Hepatocyte (in vitro differentiated cells): ENCODE measurements around the gene SLC5A5. TPM values are rescaled to one million over a fixed set of nuclear protein-coding genes. Genes with fewer than 3 reads are reported as not detected.

Experiments
- DNase-seq: peaks from one replicate; pipeline ENCODE4 v3.0.0-alpha.2; 2016; ENCODE audit warnings: low spot score
- H2AFZ ChIP-seq: fragments of 200-600 bp; sonication (generic); 2 replicates; pipeline ENCODE4 v1.6.0; 2016; ENCODE audit warnings: antibody characterized with exemption, mild to moderate bottlenecking
- H3K27ac ChIP-seq: fragments of 200-600 bp; sonication (generic); 2 replicates; pipeline ENCODE4 v1.5.1; 2016; ENCODE audit warnings: mild to moderate bottlenecking
- H3K27me3 ChIP-seq: fragments of 200-600 bp; sonication (generic); 2 replicates; pipeline ENCODE4 v1.6.1; 2016
- H3K36me3 ChIP-seq: fragments of 200-600 bp; sonication (generic); replicated peaks from 2 replicates; pipeline ENCODE4 v1.5.1; 2016; ENCODE audit warnings: low read depth; ENCODE audit not compliant: insufficient read depth
- H3K4me1 ChIP-seq: fragments of 200-600 bp; sonication (generic); 2 replicates; pipeline ENCODE4 v1.5.1; 2016; ENCODE audit warnings: mild to moderate bottlenecking, moderate library complexity; ENCODE audit not compliant: insufficient read depth
- H3K4me2 ChIP-seq: fragments of 200-600 bp; sonication (generic); 2 replicates; pipeline ENCODE4 v1.6.0; 2016
- H3K4me3 ChIP-seq: fragments of 200-600 bp; sonication (generic); 2 replicates; pipeline ENCODE4 v1.5.1; 2016; ENCODE audit warnings: mild to moderate bottlenecking
- H3K79me2 ChIP-seq: fragments of 200-600 bp; sonication (generic); 2 replicates; pipeline ENCODE4 v1.6.0; 2017; ENCODE audit warnings: mild to moderate bottlenecking
- H3K9me2 ChIP-seq: fragments of 200-600 bp; sonication (generic); replicated peaks from 2 replicates; pipeline ENCODE4 v1.6.0; 2017; ENCODE audit warnings: mild to moderate bottlenecking; ENCODE audit not compliant: insufficient read depth
- H3K9me3 ChIP-seq: fragments of 200-600 bp; sonication (generic); 2 replicates; pipeline ENCODE4 v1.5.1; 2016; ENCODE audit warnings: low read depth, mild to moderate bottlenecking
- H4K20me1 ChIP-seq: fragments of 200-600 bp; sonication (generic); 2 replicates; pipeline ENCODE4 v1.6.0; 2016; ENCODE audit warnings: mild to moderate bottlenecking; ENCODE audit not compliant: insufficient read depth, poor library complexity, severe bottlenecking
- CTCF ChIP-seq: fragments of 200-600 bp; sonication (generic); IDR thresholded peaks from 2 replicates; pipeline ENCODE4 v1.5.1; 2016; ENCODE audit warnings: antibody characterized with exemption, mild to moderate bottlenecking; ENCODE audit not compliant: poor library complexity
- EZH2 ChIP-seq: fragments of 200-600 bp; sonication (generic); IDR thresholded peaks from 2 replicates; pipeline ENCODE4 v1.6.1; 2016; ENCODE audit warnings: antibody characterized with exemption, mild to moderate bottlenecking, borderline replicate concordance
- EZH2phosphoT487 ChIP-seq: fragments of 200-600 bp; sonication (generic); IDR thresholded peaks from one replicate; pipeline ENCODE4 v1.6.1; 2018; ENCODE audit warnings: antibody characterized with exemption, mild to moderate bottlenecking, low read depth, moderate library complexity; ENCODE audit not compliant: unreplicated experiment, severe bottlenecking
- WGBS: methylation state at CpG from one replicate; pipeline ENCODE4 v1.1.6; 2016; ENCODE audit warnings: low lambda C conversion rate; ENCODE audit errors: missing lambda C conversion rate; 5-methylcytosine and 5-hydroxymethylcytosine counted together
- polyA plus RNA-seq: library from polyadenylated mRNA; unstranded; fragments of >200 nt; fragmentation: Nextera tagmentation; extraction: Ambion mirVana; gene quantifications from 2 replicates; pipeline ENCODE4 v1.2.1, GENCODE V29; 2016
- total RNA-seq: library from RNA; depleted of rRNA; stranded (reverse); fragments of >200 nt; gene quantifications from 2 replicates; pipeline ENCODE4 v1.2.3, GENCODE V29; 2014

SLC5A5 gene
- total and polyA plus RNA-seq, 2 experiments from 2014 or later, result 0.03 TPM; not detected in 1

DNA sequence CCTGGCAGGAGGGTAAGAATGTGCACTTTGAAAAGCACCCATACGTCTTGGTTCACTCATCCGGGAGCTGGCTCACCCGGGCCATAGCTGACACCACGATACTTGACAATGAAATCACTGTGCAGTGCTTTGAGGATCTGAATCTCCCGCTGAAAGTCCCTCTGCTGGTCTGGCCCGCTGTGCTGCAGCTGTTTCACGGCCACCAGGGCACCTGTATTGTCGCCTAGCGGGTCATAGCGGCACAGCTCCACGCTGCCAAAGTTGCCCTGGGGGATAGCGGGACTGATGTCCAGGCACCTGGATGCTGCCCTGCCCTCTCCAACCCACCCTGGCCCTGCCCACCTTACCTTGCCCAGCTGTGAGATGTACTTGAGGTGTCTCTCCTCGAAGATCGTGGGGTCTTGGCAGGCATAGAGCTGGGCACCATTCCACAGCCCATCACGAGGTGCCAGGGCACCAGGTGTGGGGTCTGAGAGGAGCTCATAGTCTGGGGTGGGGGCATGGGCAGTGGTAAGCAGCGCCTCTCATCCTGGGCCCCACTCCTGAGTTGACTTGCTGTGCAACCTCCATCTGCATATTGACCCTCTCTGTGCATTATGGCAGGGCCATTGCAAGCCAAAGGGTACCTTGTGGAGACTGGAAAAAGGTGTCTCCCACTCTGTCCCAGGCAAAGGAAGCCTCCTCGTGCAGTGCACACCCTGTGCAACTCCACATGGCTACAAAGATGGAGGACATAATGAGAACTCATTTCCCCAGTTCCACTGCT, 39.1 kb upstream of the SLC5A5 start:
- WGBS, result 94% methylated on average over 17 of the region's 17 CpGs
- H4K20me1 ChIP-seq, result no peaks in the 10 kb centered on the region
- H3K79me2 ChIP-seq, result no peaks in the 10 kb centered on the region
- peaks cover 25% of the 10 kb centered on the region for H3K27me3 ChIP-seq
- no peaks in the 10 kb centered on the region for H3K9me2 ChIP-seq
- no peak for TF ChIP-seq EZH2
- TF ChIP-seq EZH2phosphoT487, result no peak
- TF ChIP-seq CTCF, result no peak
- no peaks in the 10 kb centered on the region for H3K4me1 ChIP-seq
- DNase-seq, result no peak
- H3K4me3 ChIP-seq, result no peak overlapping the region
- no peaks in the 10 kb centered on the region for H3K36me3 ChIP-seq
- no peak overlapping the region for H2AFZ ChIP-seq
- no peak overlapping the region for H3K27ac ChIP-seq
- no peaks in the 10 kb centered on the region for H3K9me3 ChIP-seq
- H3K4me2 ChIP-seq, result no peak overlapping the region

- no peak for DNase-seq
- no peak overlapping the region for H3K4me2 ChIP-seq
- H4K20me1 ChIP-seq, result no peaks in the 10 kb centered on the region
- H3K4me3 ChIP-seq, result no peak overlapping the region
- WGBS, result 67% methylated on average over 22 of the region's 27 CpGs
- no peaks in the 10 kb centered on the region for H3K9me3 ChIP-seq
- no peaks in the 10 kb centered on the region for H3K9me2 ChIP-seq
- no peaks in the 10 kb centered on the region for H3K4me1 ChIP-seq
- peaks cover 29% of the 10 kb centered on the region for H3K27me3 ChIP-seq
- no peak overlapping the region for H2AFZ ChIP-seq
- no peaks in the 10 kb centered on the region for H3K79me2 ChIP-seq
- no peak overlapping the region for H3K27ac ChIP-seq
- H3K36me3 ChIP-seq, result no peaks in the 10 kb centered on the region
- TF ChIP-seq EZH2, result no peak
- no peak for TF ChIP-seq EZH2phosphoT487
- TF ChIP-seq CTCF, result no peak
Measured at GRCh38 chr19:17834350-17835181, 37.2 kb upstream of the SLC5A5 start.

- Histone ChIP-seq H3K9me2 (no peaks in the 10 kb centered on the region), H4K20me1 (no peaks in the 10 kb centered on the region), H3K36me3 (no peaks in the 10 kb centered on the region), H3K4me2 (no peak overlapping the region), H3K79me2 (no peaks in the 10 kb centered on the region), H3K4me3 (no peak overlapping the region), H3K9me3 (no peaks in the 10 kb centered on the region), H3K27ac (no peak overlapping the region), H3K27me3 (peaks cover 27% of the 10 kb centered on the region), H2AFZ (no peak overlapping the region), H3K4me1 (no peaks in the 10 kb centered on the region)
- WGBS, result 76% methylated on average over 8 of the region's 8 CpGs
- TF ChIP-seq EZH2phosphoT487 (no peak), CTCF (no peak), EZH2 (no peak)
- no peak for DNase-seq
Measured at GRCh38 chr19:17835182-17836006, 36.4 kb upstream of the SLC5A5 start.
